Measurements from ENCODE around the gene MYCN.

DNA sequence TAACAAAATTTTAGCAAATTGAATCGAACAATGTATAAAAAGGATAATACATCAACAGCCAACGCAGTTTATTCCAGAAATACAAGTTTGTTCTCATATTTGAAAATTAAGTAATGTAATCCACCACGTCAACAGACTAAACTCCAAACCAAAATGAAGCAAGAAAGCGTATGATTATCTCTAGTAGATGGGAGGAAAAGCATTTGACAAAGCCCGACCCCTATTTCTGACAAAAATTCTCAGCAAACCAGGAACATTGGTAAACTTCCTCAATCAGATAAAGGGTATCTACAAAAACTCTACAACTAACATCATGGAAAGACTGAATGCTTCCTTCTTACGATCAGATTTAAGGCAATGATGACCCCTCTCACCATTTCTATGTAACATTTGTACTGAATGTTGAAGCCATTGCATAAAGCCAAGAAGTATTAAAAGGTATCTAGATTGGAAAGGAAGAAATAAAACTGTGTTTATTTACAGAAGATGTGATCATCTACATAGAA lies 34.3 kb upstream of the MYCN start:
- no peak for TF ChIP-seq POLR2A (IDR thresholded peaks at IDR 0.05; ENCODE audit: low read depth, low read length)
- TF ChIP-seq, protein P1, sequence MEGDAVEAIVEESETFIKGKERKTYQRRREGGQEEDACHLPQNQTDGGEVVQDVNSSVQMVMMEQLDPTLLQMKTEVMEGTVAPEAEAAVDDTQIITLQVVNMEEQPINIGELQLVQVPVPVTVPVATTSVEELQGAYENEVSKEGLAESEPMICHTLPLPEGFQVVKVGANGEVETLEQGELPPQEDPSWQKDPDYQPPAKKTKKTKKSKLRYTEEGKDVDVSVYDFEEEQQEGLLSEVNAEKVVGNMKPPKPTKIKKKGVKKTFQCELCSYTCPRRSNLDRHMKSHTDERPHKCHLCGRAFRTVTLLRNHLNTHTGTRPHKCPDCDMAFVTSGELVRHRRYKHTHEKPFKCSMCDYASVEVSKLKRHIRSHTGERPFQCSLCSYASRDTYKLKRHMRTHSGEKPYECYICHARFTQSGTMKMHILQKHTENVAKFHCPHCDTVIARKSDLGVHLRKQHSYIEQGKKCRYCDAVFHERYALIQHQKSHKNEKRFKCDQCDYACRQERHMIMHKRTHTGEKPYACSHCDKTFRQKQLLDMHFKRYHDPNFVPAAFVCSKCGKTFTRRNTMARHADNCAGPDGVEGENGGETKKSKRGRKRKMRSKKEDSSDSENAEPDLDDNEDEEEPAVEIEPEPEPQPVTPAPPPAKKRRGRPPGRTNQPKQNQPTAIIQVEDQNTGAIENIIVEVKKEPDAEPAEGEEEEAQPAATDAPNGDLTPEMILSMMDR (IDR thresholded peaks at IDR 0.05; ENCODE audit: extremely low read depth in 1 of 2, insufficient read depth in 1 of 2, low read depth in 1 of 2, low read length in 2 of 2), result no peak
- no peak for TF ChIP-seq POLR2AphosphoS5 (IDR thresholded peaks at IDR 0.05; ENCODE audit: insufficient read depth, low read depth, low read length)
- TF ChIP-seq JUN (IDR thresholded peaks at IDR 0.05; ENCODE audit: borderline replicate concordance, insufficient read depth, insufficient read length, low read depth), result no peak

Data from endothelial cell of umbilical vein (primary cell).